ENCODE results near the gene SLC35E1. TPM values are rescaled to one million over a fixed set of nuclear protein-coding genes. Genes with fewer than 3 reads are reported as not detected.

SLC35E1 gene
- total RNA-seq, 4 donors from 2014 or later, result 30.6 to 38.1 (median 34.6) TPM

DNA sequence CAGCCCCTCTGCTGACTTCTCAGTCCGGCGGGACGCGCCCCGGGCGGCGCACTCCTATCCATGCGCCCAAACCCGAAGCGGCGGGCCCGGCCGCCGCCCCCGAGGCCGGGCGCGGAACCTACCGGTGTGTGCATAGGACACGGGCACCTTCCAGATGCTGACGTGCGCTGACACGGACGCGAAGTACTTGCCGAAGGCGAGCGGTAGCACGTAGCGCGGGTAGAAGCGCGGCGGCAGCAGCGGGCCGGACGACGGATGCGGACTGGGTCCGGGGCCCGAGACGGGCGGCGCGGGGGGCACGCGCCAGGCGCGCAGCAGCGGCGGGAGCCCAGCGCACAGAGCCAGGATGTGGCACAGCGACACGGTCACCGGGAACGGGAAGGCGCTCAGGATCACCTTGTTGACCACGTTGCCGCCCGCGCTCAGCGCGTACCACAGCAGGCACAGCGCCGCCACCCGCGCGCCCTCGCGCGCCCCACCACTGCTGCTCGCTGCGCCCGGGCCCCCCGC, 338 bp downstream of the SLC35E1 start:
- TF ChIP-seq, protein P1, sequence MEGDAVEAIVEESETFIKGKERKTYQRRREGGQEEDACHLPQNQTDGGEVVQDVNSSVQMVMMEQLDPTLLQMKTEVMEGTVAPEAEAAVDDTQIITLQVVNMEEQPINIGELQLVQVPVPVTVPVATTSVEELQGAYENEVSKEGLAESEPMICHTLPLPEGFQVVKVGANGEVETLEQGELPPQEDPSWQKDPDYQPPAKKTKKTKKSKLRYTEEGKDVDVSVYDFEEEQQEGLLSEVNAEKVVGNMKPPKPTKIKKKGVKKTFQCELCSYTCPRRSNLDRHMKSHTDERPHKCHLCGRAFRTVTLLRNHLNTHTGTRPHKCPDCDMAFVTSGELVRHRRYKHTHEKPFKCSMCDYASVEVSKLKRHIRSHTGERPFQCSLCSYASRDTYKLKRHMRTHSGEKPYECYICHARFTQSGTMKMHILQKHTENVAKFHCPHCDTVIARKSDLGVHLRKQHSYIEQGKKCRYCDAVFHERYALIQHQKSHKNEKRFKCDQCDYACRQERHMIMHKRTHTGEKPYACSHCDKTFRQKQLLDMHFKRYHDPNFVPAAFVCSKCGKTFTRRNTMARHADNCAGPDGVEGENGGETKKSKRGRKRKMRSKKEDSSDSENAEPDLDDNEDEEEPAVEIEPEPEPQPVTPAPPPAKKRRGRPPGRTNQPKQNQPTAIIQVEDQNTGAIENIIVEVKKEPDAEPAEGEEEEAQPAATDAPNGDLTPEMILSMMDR (IDR thresholded peaks at IDR 0.05; ENCODE audit: low read depth), result no peak

DNA sequence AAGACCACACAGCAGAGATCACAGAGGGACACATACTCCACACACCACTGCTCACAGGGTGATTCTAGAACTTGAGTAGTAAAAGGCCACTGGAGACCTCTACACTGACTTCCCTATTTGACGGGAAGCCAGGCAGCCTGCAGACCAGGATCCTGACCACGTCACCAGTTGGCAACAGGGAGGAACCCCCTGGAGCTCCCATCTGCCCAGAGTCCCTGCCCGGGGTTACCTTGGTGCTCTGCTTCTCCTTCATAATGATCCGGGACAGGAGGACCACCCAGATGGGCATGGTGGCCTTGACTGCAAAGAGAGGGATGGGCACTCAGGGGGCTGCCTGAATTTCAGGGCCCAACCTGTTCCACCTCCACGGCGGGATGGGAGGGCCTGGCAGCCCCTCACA, 932 bp downstream of the SLC35E1 start:
- TF ChIP-seq, protein P1 (IDR thresholded peaks at IDR 0.05; ENCODE audit: low read depth), result no peak

DNA sequence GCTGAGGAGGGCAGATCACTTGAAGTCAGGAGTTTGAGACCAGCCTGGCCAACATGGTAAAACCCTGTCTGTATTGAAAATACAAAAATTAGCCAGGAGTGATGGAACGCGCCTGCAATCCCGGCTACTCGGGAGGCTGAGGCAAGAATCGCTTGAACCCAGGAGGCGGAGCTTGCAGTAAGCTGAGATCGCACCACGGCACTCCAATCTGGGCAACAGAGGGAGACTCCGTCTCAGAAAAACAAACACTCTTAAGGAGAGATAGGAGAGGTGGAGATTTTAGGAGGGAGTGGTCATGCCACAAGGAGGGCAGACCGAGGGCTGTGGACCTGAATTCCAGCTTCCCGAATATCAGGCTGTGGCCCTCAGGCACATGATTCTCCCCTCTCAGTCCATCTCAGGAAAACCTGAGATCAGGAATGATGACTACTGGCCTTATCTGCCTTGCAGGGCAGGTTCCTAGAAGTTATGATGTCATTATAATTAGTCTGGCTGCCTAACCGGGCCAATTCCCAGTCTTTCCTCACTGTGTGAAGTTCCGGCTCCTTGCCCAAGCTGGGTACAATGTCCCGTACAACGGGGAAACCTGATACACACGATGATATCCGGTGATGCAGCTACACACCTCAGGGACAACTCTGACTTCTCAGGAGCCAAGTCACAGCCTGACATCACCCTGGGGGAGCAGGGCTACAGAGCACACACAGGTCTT, 2.5 kb downstream of the SLC35E1 start:
- TF ChIP-seq, protein P1 (IDR thresholded peaks at IDR 0.05; ENCODE audit: low read depth), result no peak

DNA sequence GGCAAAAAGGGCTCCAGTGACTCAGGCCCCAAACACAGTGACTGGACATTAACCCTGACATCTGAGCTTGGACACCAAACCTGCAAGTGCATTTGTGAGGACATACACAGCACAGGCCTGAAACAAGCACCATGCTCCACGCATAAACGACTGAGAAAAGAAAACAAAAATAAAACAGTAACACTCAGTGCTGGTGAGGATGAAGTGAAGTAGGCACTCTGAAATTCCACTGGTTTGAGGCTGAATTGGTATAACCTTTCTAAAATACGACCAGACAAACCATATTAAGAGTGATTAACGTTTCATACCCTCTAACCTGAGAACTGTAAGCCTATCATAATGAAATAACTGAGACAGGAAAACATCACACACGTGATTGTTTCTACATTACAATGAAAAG, 5.5 kb downstream of the SLC35E1 start:
- TF ChIP-seq, protein P1 (IDR thresholded peaks at IDR 0.05; ENCODE audit: low read depth), result no peak

DNA sequence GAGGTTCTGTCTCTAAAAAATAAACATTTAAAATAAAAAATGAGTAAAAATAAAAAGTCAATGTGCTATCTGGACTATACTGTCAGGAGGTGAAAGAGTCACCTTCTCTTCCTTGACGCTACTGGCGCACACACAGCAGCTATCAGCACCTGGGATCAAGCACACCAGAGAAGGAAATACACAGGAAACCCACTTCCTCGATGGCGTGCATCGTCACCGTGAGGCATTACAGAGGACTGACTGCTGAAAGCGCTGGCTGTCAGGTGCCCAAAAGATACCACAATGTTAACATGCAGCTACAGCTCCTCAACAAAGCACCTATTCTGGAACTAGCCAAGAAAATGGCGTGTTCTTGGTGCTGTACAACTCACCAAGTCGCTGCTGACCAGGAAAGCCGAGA, 6.1 kb downstream of the SLC35E1 start:
- TF ChIP-seq, protein P1 (IDR thresholded peaks at IDR 0.05; ENCODE audit: low read depth), result no peak

DNA sequence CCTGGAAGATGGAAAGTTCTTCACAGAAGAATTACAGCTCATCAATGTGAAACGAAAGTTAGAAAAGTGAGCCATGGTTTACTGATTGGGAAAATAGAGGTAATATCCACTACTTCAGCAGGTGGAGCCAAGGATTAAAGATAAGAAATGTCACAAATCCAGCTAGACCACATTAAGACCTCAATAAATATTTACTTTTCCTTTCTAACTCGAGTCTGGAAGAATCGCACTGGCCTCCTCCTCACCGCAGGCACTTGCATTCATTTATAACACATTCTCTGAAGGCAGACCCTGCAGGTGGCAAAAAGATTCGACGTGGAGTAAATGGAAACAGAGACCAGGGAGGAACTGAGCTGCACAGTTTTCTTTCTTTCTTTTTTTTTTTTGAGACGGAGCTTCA, 7.4 kb downstream of the SLC35E1 start:
- TF ChIP-seq, protein P1 (IDR thresholded peaks at IDR 0.05; ENCODE audit: low read depth), result no peak

DNA sequence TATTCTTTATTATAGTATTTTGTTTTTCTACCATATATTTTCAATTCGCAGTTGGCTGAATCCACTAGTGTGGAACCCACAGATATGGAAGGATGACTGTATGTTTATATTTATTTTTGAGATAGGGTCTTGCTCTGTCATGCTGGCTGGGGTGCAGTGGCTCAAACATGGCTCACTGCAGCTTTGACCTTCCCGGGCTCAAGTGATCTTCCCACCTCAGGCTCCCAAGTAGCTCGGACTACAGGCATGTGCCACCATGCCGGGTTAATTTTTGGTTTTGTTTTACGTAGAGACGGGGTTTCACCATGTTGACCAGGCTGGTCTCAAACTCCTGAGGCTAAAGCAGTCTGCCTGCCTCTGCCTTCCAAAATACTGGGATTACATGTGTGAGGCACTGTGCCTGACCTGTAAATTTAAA, 9.6 kb downstream of the SLC35E1 start:
- TF ChIP-seq, protein P1 (IDR thresholded peaks at IDR 0.05; ENCODE audit: low read depth), result no peak

Data from subcutaneous adipose tissue (tissue), 4 donors.